ENCODE results near the gene PCDHB14.
"Not testable (repeated sequence)": the region's sequence is repeated elsewhere in the genome, so short reads cannot be mapped to it uniquely, and the experiment has no call there.

PCDHB14 gene

GRCh38 chr5:141210849-141211248 is 12.3 kb upstream of the PCDHB14 start:
- not testable (repeated sequence) for DNase-seq

- DNase-seq = not testable (repeated sequence)
Observed at GRCh38 chr5:141213656-141214339, 9.3 kb upstream of the PCDHB14 start, which contains the start of gene PCDHB13. TSS of gene PCDHB13 (plus strand) at chr5:141213919. CDS start at chr5:141214124, 205 bp downstream.

GRCh38 chr5:141214583-141214982 is 8.6 kb upstream of the PCDHB14 start:
- not testable (repeated sequence) for DNase-seq

- not testable (repeated sequence) for DNase-seq
Observed at GRCh38 chr5:141215504-141215903, 7.6 kb upstream of the PCDHB14 start.

- DNase-seq = not testable (repeated sequence)
Observed at GRCh38 chr5:141216035-141216434, 7.1 kb upstream of the PCDHB14 start.

GRCh38 chr5:141224844-141225243 is 1.7 kb downstream of the PCDHB14 start:
- DNase-seq = not testable (repeated sequence)

GRCh38 chr5:141225421-141225820 is 2.3 kb downstream of the PCDHB14 start:
- not testable (repeated sequence) for DNase-seq

- DNase-seq = no peak
Observed at GRCh38 chr5:141234109-141234667, 11.0 kb downstream of the PCDHB14 start.

- not testable (repeated sequence) for DNase-seq
Observed at GRCh38 chr5:141235922-141236321, 12.8 kb downstream of the PCDHB14 start.

- no peak for DNase-seq
Observed at GRCh38 chr5:141236516-141237313, 13.6 kb downstream of the PCDHB14 start.

- no peak for DNase-seq
Observed at GRCh38 chr5:141241496-141241895, 18.4 kb downstream of the PCDHB14 start.

GRCh38 chr5:141245250-141245717 is 22.1 kb downstream of the PCDHB14 start, which contains the start of gene PCDHB15:
TSS of gene PCDHB15 (plus strand) at chr5:141245395. CDS start at chr5:141245579, 184 bp downstream.
- DNase-seq = peak; percentile 5

GRCh38 chr5:141246971-141247370 is 23.8 kb downstream of the PCDHB14 start:
- DNase-seq = not testable (repeated sequence)

- not testable (repeated sequence) for DNase-seq
Observed at GRCh38 chr5:141247434-141247833, 24.3 kb downstream of the PCDHB14 start.

GRCh38 chr5:141250576-141250975 is 27.4 kb downstream of the PCDHB14 start:
- no peak for DNase-seq

- no peak for DNase-seq
Observed at GRCh38 chr5:141258464-141258863, 35.3 kb downstream of the PCDHB14 start.

- DNase-seq = no peak
Observed at GRCh38 chr5:141258948-141259347, 35.8 kb downstream of the PCDHB14 start.

- DNase-seq = no peak
Observed at GRCh38 chr5:141260458-141261237, 37.5 kb downstream of the PCDHB14 start.

- DNase-seq = no peak
Observed at GRCh38 chr5:141261238-141261546, 38.0 kb downstream of the PCDHB14 start.

GRCh38 chr5:141269195-141269594 is 46.1 kb downstream of the PCDHB14 start:
- DNase-seq = no peak

GRCh38 chr5:141272906-141273305 is 49.8 kb downstream of the PCDHB14 start:
- DNase-seq = no peak

Data from central memory CD4-positive, alpha-beta T cell (primary cell).